Islet of Langerhans (tissue), 1 donor: ENCODE data around the gene CFAP57.

Experiments
- FAIRE-seq: peaks from one replicate; lab custom pipeline; 2011; peaks lifted over from hg19 to GRCh38; lab: Jason Lieb, UNC

The CFAP57 gene

GRCh38 chr1:43300378-43301094 is 128.4 kb downstream of the CFAP57 start, which contains the start of gene TIE1:
Gene TIE1, plus strand, starts transcription at chr1:43300982. Its CDS starts 90 bp downstream, at chr1:43301072.
- FAIRE-seq = no peak

GRCh38 chr1:43302201-43302600 is 130.1 kb downstream of the CFAP57 start:
- no peak for FAIRE-seq

GRCh38 chr1:43302721-43303470 is 130.8 kb downstream of the CFAP57 start:
- no peak for FAIRE-seq

GRCh38 chr1:43303471-43304313 is 131.6 kb downstream of the CFAP57 start:
- FAIRE-seq = no peak
